ENCODE results near the gene TBC1D7.
"Not testable (repeated sequence)": the region's sequence is repeated elsewhere in the genome, so short reads cannot be mapped to it uniquely, and the experiment has no call there.

The TBC1D7 gene

GRCh38 chr6:13332349-13332706, 4.0 kb upstream of the TBC1D7 start:
- Histone ChIP-seq H3K27ac (ENCODE audit: poor library complexity, severe bottlenecking) (no peak overlapping the region), H3K4me1 (ENCODE audit: insufficient read depth, poor library complexity, severe bottlenecking) (peaks cover under 1% of the 10 kb centered on the region), H3K4me3 (ENCODE audit: severe bottlenecking) (no peak overlapping the region), H3K9me3 (ENCODE audit: severe bottlenecking) (no peaks in the 10 kb centered on the region), H3K27me3 (ENCODE audit: insufficient read depth, poor library complexity, severe bottlenecking) (no peaks in the 10 kb centered on the region), H3K36me3 (ENCODE audit: low read depth) (no peaks in the 10 kb centered on the region)
- DNase-seq (ENCODE audit: low spot score) = no peak
- no peak for ATAC-seq (ENCODE audit: low read depth)
- TF ChIP-seq CTCF (IDR thresholded peaks at IDR 0.05; ENCODE audit: poor library complexity, severe bottlenecking) = no peak

GRCh38 chr6:13331516-13332348, 3.4 kb upstream of the TBC1D7 start:
- DNase-seq (ENCODE audit: low spot score) = no peak
- no peak for ATAC-seq (ENCODE audit: low read depth)
- Histone ChIP-seq H3K9me3 (ENCODE audit: severe bottlenecking) (no peaks in the 10 kb centered on the region), H3K4me1 (ENCODE audit: insufficient read depth, poor library complexity, severe bottlenecking) (peaks cover 6% of the 10 kb centered on the region), H3K27ac (ENCODE audit: poor library complexity, severe bottlenecking) (no peak overlapping the region), H3K27me3 (ENCODE audit: insufficient read depth, poor library complexity, severe bottlenecking) (no peaks in the 10 kb centered on the region), H3K4me3 (ENCODE audit: severe bottlenecking) (no peak overlapping the region), H3K36me3 (ENCODE audit: low read depth) (no peaks in the 10 kb centered on the region)
- TF ChIP-seq CTCF (IDR thresholded peaks at IDR 0.05; ENCODE audit: poor library complexity, severe bottlenecking) = peak; percentile 81

- no peak for DNase-seq (ENCODE audit: low spot score)
- Histone ChIP-seq H3K27ac (ENCODE audit: poor library complexity, severe bottlenecking) (peak overlapping the region; percentile 70), H3K9me3 (ENCODE audit: severe bottlenecking) (no peaks in the 10 kb centered on the region), H3K27me3 (ENCODE audit: insufficient read depth, poor library complexity, severe bottlenecking) (no peaks in the 10 kb centered on the region), H3K36me3 (ENCODE audit: low read depth) (peaks cover 25% of the 10 kb centered on the region), H3K4me1 (ENCODE audit: insufficient read depth, poor library complexity, severe bottlenecking) (peaks cover 10% of the 10 kb centered on the region), H3K4me3 (ENCODE audit: severe bottlenecking) (peak overlapping the region; percentile 60)
- no peak for TF ChIP-seq CTCF (IDR thresholded peaks at IDR 0.05; ENCODE audit: poor library complexity, severe bottlenecking)
- no peak; the same call in 2 of the 3 replicates for ATAC-seq (ENCODE audit: low read depth)
Measured at GRCh38 chr6:13328875-13329183, 492 bp upstream of the TBC1D7 start.

GRCh38 chr6:13327691-13328075, 654 bp downstream of the TBC1D7 start:
- TF ChIP-seq CTCF (IDR thresholded peaks at IDR 0.05; ENCODE audit: poor library complexity, severe bottlenecking) = no peak
- H3K4me3 ChIP-seq (ENCODE audit: severe bottlenecking) = peak overlapping the region; percentile 60
- ATAC-seq (ENCODE audit: low read depth) = peak; percentile 7; the same call in 1 of the 3 replicates
- no peaks in the 10 kb centered on the region for H3K9me3 ChIP-seq (ENCODE audit: severe bottlenecking)
- no peaks in the 10 kb centered on the region for H3K27me3 ChIP-seq (ENCODE audit: insufficient read depth, poor library complexity, severe bottlenecking)
- peak overlapping the region; percentile 70 for H3K27ac ChIP-seq (ENCODE audit: poor library complexity, severe bottlenecking)
- no peak for DNase-seq (ENCODE audit: low spot score)
- H3K4me1 ChIP-seq (ENCODE audit: insufficient read depth, poor library complexity, severe bottlenecking) = peaks cover 10% of the 10 kb centered on the region
- peaks cover 31% of the 10 kb centered on the region for H3K36me3 ChIP-seq (ENCODE audit: low read depth)

GRCh38 chr6:13326031-13326586, 2.2 kb downstream of the TBC1D7 start:
- not testable (repeated sequence) for ATAC-seq (ENCODE audit: low read depth); DNase-seq (ENCODE audit: low spot score); H3K27me3 ChIP-seq (ENCODE audit: insufficient read depth, poor library complexity, severe bottlenecking); H3K4me3 ChIP-seq (ENCODE audit: severe bottlenecking); H3K9me3 ChIP-seq (ENCODE audit: severe bottlenecking); H3K27ac ChIP-seq (ENCODE audit: poor library complexity, severe bottlenecking)
- Histone ChIP-seq H3K4me1 (ENCODE audit: insufficient read depth, poor library complexity, severe bottlenecking) (peaks cover 10% of the 10 kb centered on the region), H3K36me3 (ENCODE audit: low read depth) (peaks cover 41% of the 10 kb centered on the region)
